Measurements from ENCODE around the gene TPX2.

TPX2 gene

DNA sequence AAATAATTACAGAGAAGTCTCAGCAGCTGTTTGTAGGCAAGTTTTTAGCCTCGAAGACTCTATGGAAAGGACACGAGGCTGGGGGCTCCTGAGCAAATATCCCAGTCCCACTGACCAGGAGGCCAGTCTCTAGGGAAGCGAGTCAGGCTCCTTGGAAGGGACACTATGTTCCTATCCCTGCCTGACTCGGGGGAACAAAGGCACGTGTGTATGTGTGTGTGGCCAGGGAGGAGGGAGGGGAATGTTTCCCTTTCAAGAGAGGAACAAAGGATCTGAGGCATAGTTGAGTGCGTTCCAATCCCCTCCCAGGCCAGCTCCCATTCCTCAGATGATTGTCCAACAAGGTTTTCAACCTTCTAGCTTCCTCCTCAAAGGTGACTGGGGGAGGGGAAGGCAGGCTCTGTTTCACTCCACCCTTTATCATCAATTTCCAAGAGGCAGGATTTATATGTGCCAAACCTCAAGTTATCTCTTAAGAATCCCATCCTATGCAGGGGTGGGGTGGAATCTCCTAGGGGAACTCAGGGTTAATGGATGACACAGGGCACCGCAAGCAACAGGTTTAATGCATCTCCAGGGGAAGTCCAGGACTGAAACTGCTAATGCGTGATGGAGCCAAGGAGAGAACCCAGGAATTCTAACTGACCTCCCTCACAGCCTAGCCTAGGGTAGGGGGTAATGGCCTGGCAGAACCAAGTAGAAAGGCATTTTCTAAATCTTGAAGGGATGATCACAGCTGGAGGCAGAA lies 26.4 kb upstream of the TPX2 start:
- H3K36me3 ChIP-seq = peaks cover 91% of the 10 kb centered on the region
- peak overlapping the region; percentile 91 for H3K27ac ChIP-seq
- peak overlapping the region; percentile 46 for H3K4me2 ChIP-seq

DNA sequence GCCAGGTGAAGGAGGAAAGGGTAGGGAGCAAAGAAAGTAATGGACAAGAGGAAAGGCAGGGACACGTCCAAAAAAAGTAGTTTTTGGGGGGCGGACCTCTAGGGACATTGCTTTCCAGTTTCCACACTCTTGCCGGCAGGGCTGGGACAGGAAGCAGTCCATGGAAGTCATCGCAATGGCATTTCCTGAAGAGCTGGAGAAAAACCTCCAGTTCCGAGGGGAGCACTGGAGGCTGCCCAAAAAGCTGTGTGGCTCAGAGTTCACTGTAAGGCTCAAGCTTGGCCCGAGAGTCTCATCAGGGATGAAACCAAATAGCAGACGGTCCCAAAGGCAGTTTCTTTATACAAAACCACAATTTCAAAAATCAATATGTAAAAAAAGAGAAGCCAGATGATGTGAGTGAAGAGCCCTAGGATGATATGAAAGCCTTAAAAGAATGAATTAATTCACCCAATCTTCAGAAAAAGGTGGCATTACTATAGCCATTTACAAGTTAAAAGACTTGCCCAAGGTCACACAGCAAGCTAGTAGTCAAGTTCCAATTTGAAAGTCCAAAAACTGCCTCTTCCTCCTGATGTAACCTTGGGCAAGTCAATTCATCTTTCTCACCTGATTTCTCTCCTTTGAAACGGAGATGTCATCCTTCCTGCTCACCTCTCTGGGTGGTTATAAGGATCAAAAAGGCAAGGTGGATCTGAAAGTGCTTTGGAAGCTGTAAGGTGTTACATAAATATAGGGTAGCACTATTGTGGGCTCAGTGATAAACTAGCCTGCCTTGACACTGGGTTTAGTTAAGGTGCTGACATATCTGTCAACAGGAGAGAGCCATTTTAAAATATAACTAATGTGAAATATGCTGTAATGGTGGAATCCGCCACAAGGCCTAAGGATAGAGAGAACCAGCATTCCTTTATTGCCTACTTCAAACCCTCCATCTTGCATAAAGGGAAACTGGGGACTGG lies 25.5 kb upstream of the TPX2 start:
- no peak for TF ChIP-seq Cebpa-rat (IDR thresholded peaks at IDR 0.05)
- H3K9ac ChIP-seq = no peak overlapping the region
- peaks cover 96% of the 10 kb centered on the region for H3K36me3 ChIP-seq
- H3K9me3 ChIP-seq = no peaks in the 10 kb centered on the region
- no peak overlapping the region for H3K4me3 ChIP-seq
- H4K20me1 ChIP-seq = peaks cover 76% of the 10 kb centered on the region
- H3K27me3 ChIP-seq = no peaks in the 10 kb centered on the region
- peak overlapping the region; percentile 46 for H3K4me2 ChIP-seq
- H3K4me1 ChIP-seq = peaks cover 100% of the 10 kb centered on the region
- peak overlapping the region; percentile 91 for H3K27ac ChIP-seq

More for the DNA sequence above, 26.4 kb upstream of the TPX2 start:
- TF ChIP-seq Cebpa-rat (IDR thresholded peaks at IDR 0.05) = no peak
- H3K9ac ChIP-seq = no peak overlapping the region
- H3K27me3 ChIP-seq = no peaks in the 10 kb centered on the region
- H4K20me1 ChIP-seq = peaks cover 68% of the 10 kb centered on the region
- no peak overlapping the region for H3K4me3 ChIP-seq
- no peaks in the 10 kb centered on the region for H3K9me3 ChIP-seq
- peaks cover 100% of the 10 kb centered on the region for H3K4me1 ChIP-seq

DNA sequence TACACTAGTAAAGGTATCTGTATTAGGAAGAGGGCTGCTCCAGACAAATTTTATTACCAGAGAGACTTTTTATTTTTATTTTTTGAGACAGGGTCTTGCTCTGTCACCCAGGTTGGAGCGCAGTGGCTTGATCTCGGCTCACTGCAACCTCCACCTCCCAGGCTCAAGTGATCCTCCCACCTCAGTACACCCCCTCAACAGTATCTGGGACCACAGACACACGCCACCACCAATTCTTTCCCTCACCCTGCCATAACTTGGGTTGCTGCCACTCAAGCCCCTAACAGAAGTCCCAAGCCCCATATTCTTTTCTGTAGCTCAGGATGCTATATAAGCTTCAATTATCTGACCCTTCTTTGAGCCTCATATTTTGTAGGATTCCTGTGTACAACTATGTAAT lies 23.3 kb upstream of the TPX2 start:
- Histone ChIP-seq H3K36me3 (peaks cover 88% of the 10 kb centered on the region), H3K4me3 (no peak overlapping the region), H4K20me1 (peaks cover 90% of the 10 kb centered on the region), H3K4me2 (peak overlapping the region; percentile 93; the same call in 1 of the 2 replicates), H3K4me1 (peaks cover 98% of the 10 kb centered on the region), H3K9me3 (no peaks in the 10 kb centered on the region), H3K9ac (no peak overlapping the region), H3K27ac (no peak overlapping the region), H3K27me3 (no peaks in the 10 kb centered on the region)
- no peak for TF ChIP-seq Cebpa-rat (IDR thresholded peaks at IDR 0.05)

DNA sequence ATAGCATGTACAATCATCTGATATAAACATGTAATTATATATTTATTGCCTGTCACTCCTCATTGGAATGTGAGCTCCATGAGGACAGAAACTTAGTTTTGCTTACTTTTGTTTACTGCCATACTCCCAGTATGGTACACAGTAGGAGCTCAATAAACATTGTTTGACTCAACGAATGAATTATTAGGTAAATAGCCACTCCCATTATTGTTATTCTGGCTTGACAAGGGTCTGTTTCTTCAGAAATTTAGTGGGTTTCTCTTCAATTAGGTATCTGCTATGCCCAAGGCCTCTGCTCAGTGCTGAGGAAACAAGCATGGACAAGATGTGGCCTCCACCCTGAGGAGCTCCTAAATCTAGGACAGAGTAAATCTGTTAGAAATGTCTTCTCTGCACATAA lies 22.7 kb upstream of the TPX2 start:
- Histone ChIP-seq H3K36me3 (peaks cover 83% of the 10 kb centered on the region), H4K20me1 (peaks cover 87% of the 10 kb centered on the region), H3K9ac (peak overlapping the region; percentile 12; the same call in 1 of the 2 replicates), H3K27ac (peak overlapping the region; percentile 60), H3K4me1 (peaks cover 98% of the 10 kb centered on the region), H3K4me2 (peak overlapping the region; percentile 93), H3K9me3 (no peaks in the 10 kb centered on the region), H3K27me3 (no peaks in the 10 kb centered on the region), H3K4me3 (no peak overlapping the region)
- no peak for TF ChIP-seq Cebpa-rat (IDR thresholded peaks at IDR 0.05)

DNA sequence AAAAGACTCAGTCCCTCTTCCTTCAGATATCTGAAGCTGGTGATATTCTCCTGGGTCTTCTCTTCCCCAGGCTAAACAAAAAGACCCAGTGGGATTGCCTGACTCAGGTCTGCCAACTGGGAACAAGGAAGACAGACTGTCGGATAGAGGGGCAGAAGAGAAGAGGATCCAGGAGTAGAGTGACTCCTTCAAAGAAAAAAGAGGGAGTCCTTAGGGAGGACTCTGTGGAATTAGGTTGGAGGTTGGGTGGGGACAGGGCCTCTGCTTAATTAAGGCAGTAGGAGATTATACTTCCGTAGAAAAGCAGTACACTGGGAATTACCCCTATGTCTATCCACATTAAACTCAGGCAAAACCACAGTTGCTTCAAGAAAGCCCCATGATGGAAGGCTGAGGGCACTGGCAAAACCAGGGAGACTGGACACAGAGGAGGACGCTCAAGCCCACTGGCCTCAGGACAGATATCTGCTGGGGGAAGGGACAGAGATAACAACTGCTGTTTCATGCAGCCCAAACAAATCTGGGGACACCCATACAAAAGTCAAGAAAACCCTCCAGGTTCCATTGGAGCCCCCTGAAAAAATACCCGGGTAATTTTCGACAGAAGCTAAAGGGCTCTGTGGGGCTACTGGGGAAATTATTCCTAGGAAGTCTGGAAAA lies 22.1 kb upstream of the TPX2 start:
- peak overlapping the region; percentile 60 for H3K27ac ChIP-seq
- H3K4me2 ChIP-seq = peak overlapping the region; percentile 93
- peak overlapping the region; percentile 32; the same call in 1 of the 2 replicates for H3K4me3 ChIP-seq
- H3K36me3 ChIP-seq = peaks cover 77% of the 10 kb centered on the region
- no peaks in the 10 kb centered on the region for H3K27me3 ChIP-seq
- peaks cover 81% of the 10 kb centered on the region for H4K20me1 ChIP-seq
- peaks cover 98% of the 10 kb centered on the region for H3K4me1 ChIP-seq
- TF ChIP-seq Cebpa-rat (IDR thresholded peaks at IDR 0.05) = no peak
- H3K9me3 ChIP-seq = no peaks in the 10 kb centered on the region
- H3K9ac ChIP-seq = peak overlapping the region; percentile 12

DNA sequence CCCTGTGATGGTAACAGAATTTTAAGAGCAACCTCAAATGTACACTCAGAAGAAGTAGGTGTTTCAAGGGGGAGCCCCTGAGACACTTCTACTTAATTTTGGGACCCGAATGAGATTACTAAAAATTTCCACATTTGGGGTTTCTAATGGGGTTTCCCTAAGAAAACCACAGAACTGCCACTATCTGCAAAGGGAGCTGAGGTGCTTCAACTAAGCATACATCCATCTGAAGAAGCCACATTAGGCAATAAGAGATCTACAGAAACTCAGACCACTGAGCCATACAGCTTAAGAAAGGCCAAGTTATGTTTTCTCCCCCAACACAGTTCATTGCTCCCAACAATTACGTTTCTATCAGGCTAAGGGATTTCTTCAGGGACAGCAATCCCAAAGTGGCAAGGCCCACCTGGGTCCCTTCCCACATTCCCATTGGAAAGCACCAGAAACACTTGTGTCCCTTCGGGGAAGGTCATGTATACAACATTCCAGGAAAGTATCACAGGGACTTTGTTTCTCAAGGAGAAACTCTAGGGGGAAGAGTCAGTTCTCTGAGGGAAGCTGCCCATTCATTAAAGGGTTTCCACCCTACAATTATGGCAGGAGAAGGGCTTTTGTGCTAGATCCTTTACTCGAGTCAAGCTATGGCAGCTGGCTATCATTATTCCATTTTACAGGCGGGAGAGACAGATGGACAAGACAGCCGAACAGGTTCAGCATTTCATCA lies 21.4 kb upstream of the TPX2 start:
- no peak for TF ChIP-seq Cebpa-rat (IDR thresholded peaks at IDR 0.05)
- H3K9me3 ChIP-seq = no peaks in the 10 kb centered on the region
- H3K4me1 ChIP-seq = peaks cover 91% of the 10 kb centered on the region
- H3K27ac ChIP-seq = peak overlapping the region; percentile 60
- H3K4me2 ChIP-seq = peak overlapping the region; percentile 93
- peaks cover 70% of the 10 kb centered on the region for H3K36me3 ChIP-seq
- peak overlapping the region; percentile 32; the same call in 1 of the 2 replicates for H3K4me3 ChIP-seq
- no peaks in the 10 kb centered on the region for H3K27me3 ChIP-seq
- H4K20me1 ChIP-seq = peaks cover 75% of the 10 kb centered on the region
- no peak overlapping the region for H3K9ac ChIP-seq

DNA sequence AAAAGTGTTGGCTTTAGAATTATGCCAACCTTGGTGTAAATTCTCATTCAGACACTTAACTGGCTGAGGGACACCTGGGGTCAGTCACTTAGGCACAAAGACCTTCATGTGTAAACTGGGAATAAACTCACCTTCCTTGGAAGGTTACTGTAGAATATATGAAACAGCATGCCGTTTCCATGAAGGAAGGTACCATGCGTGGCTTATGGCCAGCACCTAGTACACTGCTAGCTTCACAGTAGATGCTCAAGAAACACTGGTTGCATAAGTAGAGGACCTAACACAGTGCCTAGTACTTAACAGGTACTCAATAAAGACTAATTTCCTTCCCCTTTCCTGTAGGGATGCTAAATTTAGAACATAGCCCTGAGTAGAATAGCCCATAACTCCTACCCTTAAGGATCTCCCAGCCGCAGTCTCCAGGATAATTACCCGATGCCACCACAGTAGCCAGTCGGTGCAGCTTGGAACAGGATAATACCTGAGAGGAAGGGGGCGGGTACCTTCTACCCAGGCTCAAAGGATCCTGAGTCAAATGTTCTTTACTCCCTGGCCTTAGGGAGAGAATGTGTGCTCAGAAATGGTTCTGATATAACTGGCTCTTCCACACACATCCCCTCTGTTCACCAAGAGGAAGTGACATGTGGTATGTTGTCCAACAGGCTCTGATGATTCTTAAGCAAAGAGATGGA lies 20.0 kb upstream of the TPX2 start:
- TF ChIP-seq Cebpa-rat (IDR thresholded peaks at IDR 0.05) = no peak
- Histone ChIP-seq H3K9me3 (no peaks in the 10 kb centered on the region), H3K4me3 (peak overlapping the region; percentile 75), H3K9ac (peak overlapping the region; percentile 97), H3K27ac (peak overlapping the region; percentile 99), H4K20me1 (peaks cover 62% of the 10 kb centered on the region), H3K4me2 (peak overlapping the region; percentile 93), H3K4me1 (peaks cover 78% of the 10 kb centered on the region), H3K27me3 (no peaks in the 10 kb centered on the region), H3K36me3 (peaks cover 56% of the 10 kb centered on the region)

DNA sequence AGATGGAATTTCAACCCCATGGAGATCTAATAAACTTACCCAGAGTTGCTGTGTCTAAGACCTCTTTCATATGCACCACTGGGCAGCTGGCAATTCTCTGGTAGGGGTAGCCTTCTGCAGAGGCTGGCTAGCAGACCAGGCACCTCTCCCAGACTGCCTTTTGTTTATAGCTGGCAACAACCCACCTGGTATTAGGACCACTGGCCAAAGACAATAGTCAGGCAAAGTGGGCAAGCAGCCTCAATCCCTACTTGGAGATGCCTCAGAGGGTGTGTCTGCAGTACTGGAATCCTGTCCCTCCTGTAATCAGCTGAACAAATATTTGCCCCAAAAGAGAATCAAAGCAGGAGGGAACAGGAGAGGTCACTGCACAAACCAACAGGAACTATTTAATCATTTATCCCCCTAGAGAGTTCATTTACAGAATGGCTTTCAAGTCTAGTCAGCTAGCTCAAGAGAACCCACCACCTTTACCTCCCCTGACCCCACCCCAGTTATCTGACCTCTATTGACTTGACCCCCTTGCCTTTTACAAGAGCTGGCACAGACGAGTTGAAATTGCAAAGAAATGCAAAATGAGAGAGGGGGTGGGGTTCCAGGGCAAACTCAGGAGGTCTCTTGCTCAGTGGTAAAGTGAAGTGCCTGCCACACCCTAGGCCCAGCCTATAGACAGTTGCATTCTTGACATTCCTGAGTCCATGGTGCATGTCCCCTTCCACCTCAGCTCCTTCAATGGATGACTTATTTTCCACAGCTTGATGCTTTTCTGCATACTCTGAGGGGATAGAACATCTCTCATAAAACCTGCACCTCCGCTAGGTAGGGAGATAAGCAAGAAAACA lies 19.2 kb upstream of the TPX2 start:
- Histone ChIP-seq H3K27me3 (no peaks in the 10 kb centered on the region), H3K36me3 (peaks cover 48% of the 10 kb centered on the region), H3K9me3 (no peaks in the 10 kb centered on the region), H3K4me3 (peak overlapping the region; percentile 75), H4K20me1 (peaks cover 55% of the 10 kb centered on the region), H3K4me1 (peaks cover 76% of the 10 kb centered on the region), H3K27ac (peak overlapping the region; percentile 99), H3K4me2 (peak overlapping the region; percentile 93), H3K9ac (peak overlapping the region; percentile 97)
- TF ChIP-seq Cebpa-rat (IDR thresholded peaks at IDR 0.05) = no peak

Data from BLaER1 (cell line).